Ectodermal cell (in vitro differentiated cells): ENCODE measurements around the gene ACSBG1.

Source experiments
- H3K27ac ChIP-seq: 2 replicates; pipeline ENCODE4 v1.7.0; 2013; ENCODE audit warnings: mild to moderate bottlenecking, low read depth, low read length; ENCODE audit not compliant: insufficient read depth, poor library complexity, severe bottlenecking
- H3K27me3 ChIP-seq: 2 replicates; pipeline ENCODE4 v1.7.0; 2013; ENCODE audit warnings: mild to moderate bottlenecking, low read length; ENCODE audit not compliant: insufficient read depth, control insufficient read depth, poor library complexity, severe bottlenecking
- H3K36me3 ChIP-seq: one replicate; pipeline ENCODE4 v1.7.0; 2013; ENCODE audit warnings: low read length; ENCODE audit not compliant: control insufficient read depth, insufficient read depth
- H3K4me1 ChIP-seq: one replicate; pipeline ENCODE4 v1.7.0; 2013; ENCODE audit warnings: low read length; ENCODE audit not compliant: control insufficient read depth, insufficient read depth
- H3K4me3 ChIP-seq: 2 replicates; pipeline ENCODE4 v1.7.0; 2013; ENCODE audit warnings: low read depth, low read length, control low read depth; ENCODE audit not compliant: insufficient read depth
- H3K9me3 ChIP-seq: 2 replicates; pipeline ENCODE4 v1.7.0; 2013; ENCODE audit warnings: mild to moderate bottlenecking, low read length, moderate library complexity; ENCODE audit not compliant: control insufficient read depth
- WGBS, 2 experiments: methylation state at CpG; one replicate each; pipeline ENCODE4 v1.1.7; 2013; ENCODE audit warnings: missing lambda C conversion rate in 2 of 2; 5-methylcytosine and 5-hydroxymethylcytosine counted together

The ACSBG1 gene

GRCh38 chr15:78223396-78224022 is 10.9 kb downstream of the ACSBG1 start:
- H3K27ac ChIP-seq: no peak overlapping the region
- no peaks in the 10 kb centered on the region for H3K9me3 ChIP-seq
- no peaks in the 10 kb centered on the region for H3K36me3 ChIP-seq
- H3K4me3 ChIP-seq: no peak overlapping the region
- no peaks in the 10 kb centered on the region for H3K27me3 ChIP-seq
- no peaks in the 10 kb centered on the region for H3K4me1 ChIP-seq
- 91 to 95% methylated on average over 4 of the region's 4 CpGs for WGBS, 2 experiments

GRCh38 chr15:78222745-78223395 is 11.5 kb downstream of the ACSBG1 start:
- no peak overlapping the region for H3K4me3 ChIP-seq
- no peaks in the 10 kb centered on the region for H3K4me1 ChIP-seq
- H3K36me3 ChIP-seq: no peaks in the 10 kb centered on the region
- WGBS, 2 experiments: 96 to 99% methylated on average over 5 of the region's 5 CpGs
- H3K27ac ChIP-seq: no peak overlapping the region
- H3K9me3 ChIP-seq: no peaks in the 10 kb centered on the region
- H3K27me3 ChIP-seq: no peaks in the 10 kb centered on the region

DNA sequence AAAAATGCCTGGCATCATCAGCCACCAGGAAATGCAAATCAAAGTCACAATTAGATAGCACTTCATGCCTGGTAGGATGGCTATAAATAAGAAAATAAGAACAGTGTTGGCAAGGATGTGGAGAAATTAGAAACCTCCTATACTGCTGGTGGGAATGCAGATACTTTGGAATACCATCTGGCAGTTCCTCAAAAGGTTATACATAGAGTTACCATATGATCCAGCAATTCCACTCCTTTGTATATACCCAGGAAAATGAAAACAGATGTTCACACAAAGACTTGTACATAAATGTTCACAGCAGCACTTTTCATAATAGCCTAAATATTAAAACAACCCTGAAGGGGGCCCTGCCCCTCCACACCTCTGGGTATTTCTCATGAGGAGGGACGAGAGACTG is 13.7 kb downstream of the ACSBG1 start:
- Histone ChIP-seq H3K9me3 (no peaks in the 10 kb centered on the region), H3K4me1 (no peaks in the 10 kb centered on the region), H3K4me3 (no peak overlapping the region), H3K36me3 (no peaks in the 10 kb centered on the region), H3K27me3 (no peaks in the 10 kb centered on the region), H3K27ac (no peak overlapping the region)
- WGBS, 2 experiments: 87 to 96% methylated on average over 1 of the region's 1 CpG

DNA sequence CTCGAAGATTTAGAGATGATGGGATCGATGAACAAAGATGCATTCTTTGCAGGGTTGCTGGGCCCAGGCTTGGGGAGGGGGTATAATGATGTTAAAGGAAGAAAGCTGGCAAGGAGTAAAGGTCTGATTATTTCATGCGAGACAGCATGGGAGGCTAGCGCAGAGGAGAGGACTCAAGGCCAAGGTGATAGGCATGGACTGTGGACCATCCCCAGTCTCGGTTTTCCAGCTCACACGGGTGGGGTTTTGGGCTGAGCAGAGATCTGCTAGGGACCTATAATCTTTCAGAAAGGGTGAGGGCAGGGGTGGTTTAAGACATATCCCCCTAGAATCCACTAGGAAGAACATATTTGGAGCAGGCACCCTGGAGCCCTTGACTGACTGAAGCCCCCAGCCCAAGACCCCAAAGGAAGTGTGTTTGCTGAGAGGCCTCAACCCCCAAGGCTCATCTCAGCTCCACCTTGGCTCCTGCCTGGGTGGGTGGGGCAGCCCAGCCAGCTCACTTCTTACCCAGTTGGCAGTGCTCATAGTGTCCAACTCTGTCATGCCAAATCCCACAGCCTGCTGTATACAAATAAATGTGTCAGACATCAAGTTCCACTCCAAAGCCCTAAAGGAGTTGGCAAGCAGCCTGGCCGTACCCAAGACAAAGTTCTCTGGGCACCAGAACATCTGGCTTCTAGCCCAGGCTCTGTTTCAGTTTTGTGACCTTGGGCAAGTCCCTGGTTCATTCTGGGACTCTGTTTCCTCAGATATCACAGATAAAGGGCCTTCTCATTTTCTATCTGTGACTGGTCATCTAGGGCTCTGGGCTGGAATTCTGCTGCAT is 17.9 kb downstream of the ACSBG1 start:
- Histone ChIP-seq H3K27ac (no peak overlapping the region), H3K4me3 (no peak overlapping the region), H3K36me3 (no peaks in the 10 kb centered on the region), H3K4me1 (no peaks in the 10 kb centered on the region), H3K9me3 (no peaks in the 10 kb centered on the region), H3K27me3 (no peaks in the 10 kb centered on the region)
- 95 to 96% methylated on average over 7 of the region's 7 CpGs for WGBS, 2 experiments

GRCh38 chr15:78213956-78214355 is 20.4 kb downstream of the ACSBG1 start:
- Histone ChIP-seq H3K36me3 (no peaks in the 10 kb centered on the region), H3K27me3 (no peaks in the 10 kb centered on the region), H3K27ac (no peak overlapping the region), H3K4me3 (no peak overlapping the region), H3K9me3 (no peaks in the 10 kb centered on the region), H3K4me1 (no peaks in the 10 kb centered on the region)
- 90 to 93% methylated on average over 4 of the region's 4 CpGs for WGBS, 2 experiments

DNA sequence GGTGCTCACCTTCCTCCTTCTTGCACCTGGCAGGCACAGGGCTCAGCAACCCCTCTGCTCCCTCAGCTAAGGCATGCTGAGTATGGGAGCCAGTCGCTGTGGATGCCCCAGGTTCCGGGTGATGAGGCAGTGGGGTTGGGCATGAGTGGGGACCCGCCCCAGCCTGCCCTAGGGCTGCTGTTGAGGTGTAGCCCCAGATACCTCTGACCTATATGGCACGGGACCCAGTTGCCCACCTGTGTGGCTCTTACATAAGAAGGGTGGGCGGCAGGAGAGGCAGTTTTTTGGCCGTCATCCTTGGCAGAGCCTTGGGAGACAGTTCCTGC is 21.0 kb downstream of the ACSBG1 start:
- Histone ChIP-seq H3K9me3 (no peaks in the 10 kb centered on the region), H3K27ac (no peak overlapping the region), H3K27me3 (no peaks in the 10 kb centered on the region), H3K4me1 (no peaks in the 10 kb centered on the region), H3K36me3 (no peaks in the 10 kb centered on the region), H3K4me3 (no peak overlapping the region)
- WGBS, 2 experiments: 91 to 92% methylated on average over 6 of the region's 6 CpGs

GRCh38 chr15:78212546-78213424 is 21.6 kb downstream of the ACSBG1 start:
- Histone ChIP-seq H3K9me3 (no peaks in the 10 kb centered on the region), H3K27me3 (no peaks in the 10 kb centered on the region), H3K36me3 (no peaks in the 10 kb centered on the region), H3K27ac (no peak overlapping the region), H3K4me3 (no peak overlapping the region), H3K4me1 (no peaks in the 10 kb centered on the region)
- 81 to 85% methylated on average over 17 of the region's 17 CpGs for WGBS, 2 experiments

DNA sequence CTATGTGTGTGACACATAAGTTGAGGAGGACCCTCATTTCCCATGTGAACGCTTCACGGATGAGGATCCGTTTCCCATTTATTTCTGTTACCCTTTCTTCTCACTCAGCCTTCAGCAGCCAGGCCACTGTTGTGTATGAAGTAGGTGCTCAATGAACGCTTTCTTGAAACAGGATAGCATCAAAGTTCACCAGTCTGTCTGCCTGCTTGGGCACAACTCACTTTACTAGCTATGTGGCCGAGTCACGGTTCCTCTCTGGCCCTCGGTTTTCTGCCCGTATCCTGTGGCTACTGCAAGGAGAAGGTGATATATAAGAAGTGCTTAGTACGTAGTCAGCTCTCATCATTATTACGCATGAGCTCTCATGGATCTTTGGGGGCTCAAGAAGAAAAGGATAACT is 22.4 kb downstream of the ACSBG1 start:
- H3K9me3 ChIP-seq: no peaks in the 10 kb centered on the region
- no peak overlapping the region for H3K27ac ChIP-seq
- H3K4me3 ChIP-seq: no peak overlapping the region
- H3K36me3 ChIP-seq: no peaks in the 10 kb centered on the region
- 97% methylated on average over 9 to 10 of the region's 10 CpGs for WGBS, 2 experiments
- no peaks in the 10 kb centered on the region for H3K27me3 ChIP-seq
- H3K4me1 ChIP-seq: no peaks in the 10 kb centered on the region

DNA sequence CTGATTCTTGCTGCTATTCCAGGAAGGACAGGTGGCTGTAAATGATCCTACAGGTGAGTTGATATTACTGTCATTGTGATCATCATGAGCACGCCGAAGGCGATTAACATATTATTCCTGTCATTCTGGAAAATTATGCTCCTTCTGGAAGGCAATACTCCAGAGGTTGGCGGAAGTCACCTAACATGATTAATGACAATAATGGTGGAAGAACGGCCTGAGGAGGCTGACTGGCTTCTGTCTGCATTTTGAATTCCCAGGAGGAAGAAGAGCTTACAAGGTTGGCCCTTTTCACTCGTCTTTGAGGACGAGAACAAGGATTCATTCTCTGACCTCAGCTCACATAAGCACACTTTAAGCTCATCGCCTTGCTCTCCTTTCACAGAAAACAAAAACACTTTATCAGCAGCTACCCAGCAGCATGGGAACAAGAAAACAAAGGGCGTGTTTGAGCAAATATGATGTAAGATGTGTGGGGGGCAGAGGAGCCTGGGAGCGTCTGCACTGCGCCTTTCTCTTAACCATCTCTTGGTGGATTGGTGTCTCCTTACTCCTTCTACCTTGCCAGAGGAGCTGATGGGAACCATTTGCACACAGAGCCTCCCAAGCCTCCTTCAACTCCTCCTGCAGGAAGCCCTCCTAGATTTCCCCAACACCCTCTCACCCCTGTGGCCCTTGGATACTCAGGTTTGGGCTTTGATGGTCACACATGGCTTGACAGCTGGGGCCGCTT is 23.0 kb downstream of the ACSBG1 start:
- H3K4me1 ChIP-seq: peaks cover 6% of the 10 kb centered on the region
- no peak overlapping the region for H3K4me3 ChIP-seq
- H3K36me3 ChIP-seq: no peaks in the 10 kb centered on the region
- WGBS, 2 experiments: 89 to 91% methylated on average over 11 to 12 of the region's 12 CpGs
- H3K9me3 ChIP-seq: no peaks in the 10 kb centered on the region
- H3K27me3 ChIP-seq: no peaks in the 10 kb centered on the region
- no peak overlapping the region for H3K27ac ChIP-seq
